Right hindlimb (tissue), 1 donor: ENCODE measurements around the gene COL12A1.
A peak's percentile ranks its signal among the peaks of the same experiment; 100 is the strongest.

ENCODE experiments used
- DNase-seq: peaks from one replicate; pipeline ENCODE4 v3.0.0-alpha.2; 2018

The COL12A1 gene

GRCh38 chr6:75205776-75206575, at the start of gene COL12A1:
TSS of gene COL12A1 (minus strand) at chr6:75206053. CDS start at chr6:75202792, 3,261 bp downstream.
- DNase-seq, result peak; percentile 98

GRCh38 chr6:75250552-75250951, 44.7 kb upstream of the COL12A1 start:
- DNase-seq, result no peak

DNA sequence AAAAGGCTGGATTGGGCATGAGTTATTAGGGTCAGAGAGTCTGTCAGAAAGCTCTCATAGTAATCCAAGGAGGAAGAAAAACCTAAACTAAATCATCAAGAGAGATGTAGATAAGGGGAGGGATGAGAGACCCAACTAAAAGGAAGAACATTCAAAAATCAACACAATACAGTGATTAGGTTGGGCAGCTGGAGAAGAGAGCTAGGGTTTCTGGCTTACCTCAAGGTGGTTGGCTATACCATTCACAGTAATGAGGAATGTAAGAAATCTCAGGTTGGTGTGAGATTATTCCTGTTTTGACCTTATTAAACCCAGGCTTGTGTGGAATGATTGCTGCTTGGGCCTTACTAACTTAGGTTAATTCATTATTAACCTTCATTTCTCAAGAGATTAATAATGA, 44.0 kb upstream of the COL12A1 start:
- no peak for DNase-seq

GRCh38 chr6:75246386-75246785, 40.5 kb upstream of the COL12A1 start:
- no peak for DNase-seq

DNA sequence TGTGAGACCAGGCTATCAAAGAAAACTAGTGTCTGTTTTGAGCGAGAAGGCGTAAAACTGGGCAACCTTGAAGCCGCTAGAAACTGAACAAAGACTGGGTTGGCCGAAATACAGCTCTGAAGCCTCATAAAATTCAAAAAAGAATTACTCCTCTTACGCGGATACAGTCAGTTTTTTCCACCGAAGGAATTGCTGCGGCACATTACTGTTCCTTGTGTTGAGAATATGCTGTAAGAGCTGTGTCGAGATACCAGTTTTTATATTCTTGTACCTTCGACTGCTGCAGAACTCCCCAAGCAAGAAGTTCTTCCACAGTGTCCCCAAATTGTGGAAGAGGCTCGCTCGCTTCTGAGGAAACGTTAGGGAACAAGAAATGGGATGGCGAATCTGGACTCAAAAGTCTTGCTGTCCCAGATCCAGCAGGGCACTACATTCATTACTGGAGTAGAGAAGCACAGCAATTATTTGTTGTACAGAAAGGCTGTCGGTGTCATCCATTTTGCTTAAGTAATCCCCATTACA, 38.3 kb upstream of the COL12A1 start:
- peak; percentile 34 for DNase-seq

- peak; percentile 94 for DNase-seq
Observed at GRCh38 chr6:75243333-75244062, 37.6 kb upstream of the COL12A1 start, which contains the start of gene COX7A2. TSS of gene COX7A2 (minus strand) at chr6:75243801. CDS start at chr6:75243734, 67 bp downstream.

- no peak for DNase-seq
Observed at GRCh38 chr6:75236630-75237029, 30.8 kb upstream of the COL12A1 start.

- DNase-seq, result no peak
Observed at GRCh38 chr6:75235271-75235670, 29.4 kb upstream of the COL12A1 start.

- DNase-seq, result peak; percentile 66
Observed at GRCh38 chr6:75234126-75234865, 28.4 kb upstream of the COL12A1 start.

GRCh38 chr6:75233092-75233615, 27.3 kb upstream of the COL12A1 start:
- DNase-seq, result no peak

DNA sequence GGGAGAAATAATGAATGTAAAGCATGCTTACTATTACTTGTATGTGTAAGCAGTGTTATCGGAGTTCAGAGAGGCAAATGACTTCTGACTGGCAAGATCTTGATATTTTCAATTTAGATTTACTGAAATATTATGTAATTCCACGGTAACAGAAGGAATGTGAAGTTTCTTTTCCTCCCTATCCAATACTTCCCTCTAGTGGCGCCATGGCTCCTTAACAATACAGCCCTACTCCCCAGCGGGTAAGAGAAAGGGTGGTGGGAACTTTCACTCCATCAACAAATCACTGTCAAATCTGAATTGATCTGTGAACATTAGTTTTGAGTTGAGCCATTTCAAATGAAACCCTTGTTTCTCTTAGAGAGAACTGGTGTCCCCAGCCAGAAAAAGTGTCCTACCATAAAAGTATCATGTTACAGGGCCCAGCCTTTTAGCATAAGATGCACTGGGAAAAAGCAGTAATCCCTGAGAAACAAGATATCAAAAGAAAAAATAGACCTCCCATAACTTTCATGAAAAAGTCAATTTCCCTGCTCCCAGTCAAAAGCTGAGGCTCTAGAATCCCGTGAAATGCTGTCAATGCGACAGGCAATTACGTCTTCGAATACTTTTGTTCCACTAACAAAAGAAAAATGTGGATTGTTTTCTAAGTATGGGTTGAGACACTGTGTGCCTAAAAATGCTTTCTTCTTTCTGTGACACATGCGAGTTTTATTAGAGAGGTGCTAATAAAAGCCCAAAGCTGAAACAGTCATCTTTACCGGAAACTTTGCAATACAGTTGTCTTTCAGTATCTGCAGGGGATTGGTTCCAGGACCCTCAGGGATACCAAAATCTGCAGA, 24.9 kb upstream of the COL12A1 start:
- DNase-seq, result no peak

- no peak for DNase-seq
Observed at GRCh38 chr6:75224303-75224926, 18.6 kb upstream of the COL12A1 start.

- DNase-seq, result no peak
Observed at GRCh38 chr6:75223428-75223827, 17.6 kb upstream of the COL12A1 start.

DNA sequence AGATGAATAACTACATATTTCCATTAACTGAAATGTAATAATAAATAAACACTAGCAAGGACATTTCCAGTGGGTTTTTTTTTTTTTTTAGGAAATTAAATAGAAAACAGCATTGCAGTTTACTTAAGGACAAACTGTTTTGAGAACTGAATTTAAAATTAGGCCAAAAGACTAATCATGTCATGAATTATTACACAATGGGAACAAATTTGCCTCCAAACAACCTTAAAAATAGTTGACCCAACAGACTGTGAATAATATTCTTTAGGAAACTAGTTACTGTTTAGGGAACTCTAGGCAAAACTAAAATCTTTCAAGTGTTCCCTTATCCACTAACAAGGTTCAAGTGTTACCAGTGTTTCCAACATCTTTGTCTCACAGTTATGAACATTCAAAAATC, 16.4 kb upstream of the COL12A1 start:
- DNase-seq, result no peak

DNA sequence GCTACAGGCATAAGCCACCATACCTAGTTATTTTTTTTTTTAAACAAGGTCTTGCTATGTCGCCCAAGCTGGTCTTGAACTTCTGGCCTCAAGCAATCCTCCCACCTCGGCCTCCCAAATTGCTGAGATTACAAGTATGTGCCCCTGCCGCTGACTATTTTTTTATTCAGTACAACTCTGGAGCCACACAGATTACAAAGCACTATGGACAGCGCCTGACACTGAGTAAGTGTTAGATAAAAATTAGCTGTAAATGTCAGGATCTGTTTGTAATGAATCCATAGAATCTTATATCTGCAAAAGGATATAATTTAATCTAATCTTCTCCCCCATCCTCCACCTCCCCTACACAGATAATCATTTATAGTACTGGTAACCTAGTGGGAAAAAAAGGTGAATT, 15.3 kb upstream of the COL12A1 start:
- DNase-seq, result no peak

GRCh38 chr6:75220357-75220756, 14.5 kb upstream of the COL12A1 start:
- no peak for DNase-seq

- no peak for DNase-seq
Observed at GRCh38 chr6:75219263-75219662, 13.4 kb upstream of the COL12A1 start.

GRCh38 chr6:75217193-75217592, 11.3 kb upstream of the COL12A1 start:
- DNase-seq, result no peak

DNA sequence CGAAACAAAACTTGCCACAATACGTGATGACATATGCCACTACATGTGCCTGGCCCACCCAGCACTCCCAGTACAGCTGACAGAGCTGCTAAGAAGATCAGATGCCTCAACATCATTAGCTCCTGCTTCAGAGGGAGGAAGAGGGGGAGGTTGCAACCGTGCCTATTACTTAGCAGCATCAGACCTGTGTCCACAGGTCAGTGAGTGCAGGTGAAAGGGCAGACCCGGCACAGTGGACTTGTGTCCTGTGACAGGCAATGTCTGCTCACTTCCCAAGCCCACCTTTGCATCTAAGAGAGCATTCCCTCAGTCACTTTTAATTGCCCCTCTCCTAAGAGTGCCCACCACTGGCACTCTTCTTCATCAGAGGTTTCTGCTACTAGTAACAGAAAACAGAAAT, 9.4 kb upstream of the COL12A1 start:
- no peak for DNase-seq

DNA sequence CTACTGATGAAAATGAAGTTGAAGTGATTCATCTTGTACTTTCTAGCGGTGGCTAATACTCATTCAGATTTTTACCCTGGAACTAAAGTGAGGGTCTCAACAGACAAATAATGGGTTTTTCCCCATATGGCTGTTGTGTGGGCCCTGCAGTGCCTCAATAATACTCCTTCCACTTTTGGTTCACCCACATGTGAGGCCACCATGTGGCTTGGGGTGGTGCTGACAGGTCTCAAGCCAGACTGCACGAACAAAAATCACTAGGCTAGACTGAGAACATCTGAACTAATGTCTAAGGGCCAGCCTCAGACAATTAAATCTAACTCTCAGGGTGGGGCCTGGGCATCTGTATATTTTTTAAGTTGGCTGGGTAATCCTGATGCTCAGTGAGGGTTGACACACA, 7.9 kb upstream of the COL12A1 start:
- no peak for DNase-seq

DNA sequence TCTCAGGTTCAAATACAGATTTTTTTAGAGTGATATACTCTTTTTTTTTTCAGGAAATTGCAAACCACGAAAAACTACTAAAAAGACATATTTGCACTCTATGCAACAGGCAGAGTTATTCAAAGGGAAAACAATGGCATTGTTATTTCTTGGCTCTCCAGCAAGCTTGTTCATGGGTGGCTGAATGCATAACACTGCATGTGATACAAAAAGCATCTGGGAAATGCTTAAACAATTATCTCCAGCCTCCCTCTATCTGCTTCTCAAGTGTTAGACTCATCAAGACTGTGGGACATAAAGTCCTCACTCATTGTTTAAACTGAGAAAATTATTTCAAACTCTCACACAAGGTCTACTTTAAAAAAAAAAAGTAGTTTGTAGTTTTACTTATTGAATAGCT, 7.3 kb upstream of the COL12A1 start:
- no peak for DNase-seq
